AG04450 (cell line): ENCODE measurements around the gene SOCS6. TPM values are rescaled to one million over a fixed set of nuclear protein-coding genes. Genes with fewer than 3 reads are reported as not detected.
A peak's percentile ranks its signal among the peaks of the same experiment; 100 is the strongest.

Source experiments
- CTCF ChIA-PET: fragments of 300-600, 350-600 bp; formaldehyde crosslinking; extraction: SDS; loops from one replicate; lab custom pipeline; 2022; ENCODE audit warnings: antibody characterized with exemption, inconsistent platforms; lab: Charles Lee
- POLR2A ChIA-PET: fragments of 350-600 bp; formaldehyde crosslinking; extraction: SDS; loops from one replicate; lab custom pipeline; 2021; ENCODE audit warnings: antibody characterized with exemption, inconsistent platforms; lab: Yijun Ruan, JAX
- DNase-seq: peaks from one replicate; pipeline ENCODE4 v3.0.0-alpha.2; 2011; ENCODE audit warnings: low read depth, low spot score
- H3K27ac ChIP-seq: one replicate; pipeline ENCODE4 v1.5.1; 2012; ENCODE audit warnings: low read depth, low read length, control low read depth
- H3K27me3 ChIP-seq: one replicate; pipeline ENCODE4 v1.6.0; 2012; ENCODE audit warnings: low read length; ENCODE audit not compliant: control insufficient read depth, insufficient read depth
- H3K4me3 ChIP-seq: 2 replicates; pipeline ENCODE4 v1.5.1; 2011; ENCODE audit warnings: mild to moderate bottlenecking, low read depth, low read length, control low read depth
- H3K9me3 ChIP-seq: 2 replicates; pipeline ENCODE4 v1.5.1; 2012; ENCODE audit warnings: low read length; ENCODE audit not compliant: control insufficient read depth, insufficient read depth
- CTCF ChIP-seq: IDR thresholded peaks from 2 replicates; pipeline ENCODE4 v1.5.1; 2011; ENCODE audit warnings: low read depth, low read length, control low read depth, inconsistent platforms
- polyA plus RNA-seq: library from polyadenylated mRNA; depleted of rRNA; stranded (reverse); fragments of >200 nt; gene quantifications from 2 replicates; pipeline ENCODE4 v1.2.3, GENCODE V29; 2011

The SOCS6 gene
- polyA plus RNA-seq, 1 experiment, result 26.7 TPM

- Histone ChIP-seq H3K9me3 (no peaks in the 10 kb centered on the region), H3K27me3 (no peaks in the 10 kb centered on the region), H3K27ac (no peak overlapping the region), H3K4me3 (peak overlapping the region; percentile 17; the same call in 1 of the 2 replicates)
- no peak for TF ChIP-seq CTCF
- ChIA-PET CTCF (interaction anchor here (1.5 to 2.2 kb wide), 2 partner anchors 137 to 158 kb away, joined by 9 to 13 read pairs; no protein-coding TSS in a partner anchor), POLR2A (no interaction called here)
- no peak for DNase-seq
Measured at GRCh38 chr18:70296289-70296688, 7.4 kb downstream of the SOCS6 start.

- no peak for TF ChIP-seq CTCF
- no peak for DNase-seq
- Histone ChIP-seq H3K27me3 (no peaks in the 10 kb centered on the region), H3K9me3 (no peaks in the 10 kb centered on the region), H3K27ac (no peak overlapping the region), H3K4me3 (no peak overlapping the region)
- ChIA-PET CTCF (interaction anchor here (2.2 kb wide), 1 partner anchor 137 kb away, joined by 13 read pairs; no protein-coding TSS in a partner anchor), POLR2A (no interaction called here)
Measured at GRCh38 chr18:70296781-70297180, 7.9 kb downstream of the SOCS6 start.

GRCh38 chr18:70299393-70299792 is 10.5 kb downstream of the SOCS6 start:
- ChIA-PET CTCF (no interaction called here), POLR2A (no interaction called here)
- Histone ChIP-seq H3K4me3 (no peak overlapping the region), H3K27me3 (no peaks in the 10 kb centered on the region), H3K9me3 (no peaks in the 10 kb centered on the region), H3K27ac (no peak overlapping the region)
- no peak for TF ChIP-seq CTCF
- DNase-seq, result no peak

- no peak for TF ChIP-seq CTCF
- peaks cover 3% of the 10 kb centered on the region; the same call in 1 of the 2 replicates for H3K9me3 ChIP-seq
- ChIA-PET POLR2A (no interaction called here), CTCF (interaction anchor here (1.1 to 3.0 kb wide), 2 partner anchors 130 to 132 kb away, joined by 3 to 13 read pairs; no protein-coding TSS in a partner anchor)
- DNase-seq, result no peak
- H3K4me3 ChIP-seq, result no peak overlapping the region
- no peaks in the 10 kb centered on the region for H3K27me3 ChIP-seq
- no peak overlapping the region for H3K27ac ChIP-seq
Measured at GRCh38 chr18:70301667-70302066, 12.8 kb downstream of the SOCS6 start.

- Histone ChIP-seq H3K27ac (no peak overlapping the region), H3K4me3 (no peak overlapping the region), H3K9me3 (peaks cover 6% of the 10 kb centered on the region), H3K27me3 (no peaks in the 10 kb centered on the region)
- DNase-seq, result no peak
- CTCF ChIA-PET, result no interaction called here
- TF ChIP-seq CTCF, result no peak
- POLR2A ChIA-PET, result no interaction called here
Measured at GRCh38 chr18:70308555-70309294, 19.9 kb downstream of the SOCS6 start.
